Dermis microvascular lymphatic vessel endothelial cell (primary cell): ENCODE measurements around the gene REM1. TPM values are rescaled to one million over a fixed set of nuclear protein-coding genes. Genes with fewer than 3 reads are reported as not detected.
"Not testable (repeated sequence)": the region's sequence is repeated elsewhere in the genome, so short reads cannot be mapped to it uniquely, and the experiment has no call there.

Experiments
- DNase-seq, 2 donors: peaks; one replicate each; pipeline versions ENCODE4 v3.0.0 to v3.0.0-alpha.2; 2010; ENCODE audit warnings: low read depth in 2 of 2
- total RNA-seq: library from RNA; depleted of rRNA; stranded (reverse); fragments of >200 nt; gene quantifications from 2 replicates; pipeline ENCODE4 v1.2.1, GENCODE V29; 2014

The REM1 gene
- total RNA-seq, 1 donor from 2014 or later = not detected

DNA sequence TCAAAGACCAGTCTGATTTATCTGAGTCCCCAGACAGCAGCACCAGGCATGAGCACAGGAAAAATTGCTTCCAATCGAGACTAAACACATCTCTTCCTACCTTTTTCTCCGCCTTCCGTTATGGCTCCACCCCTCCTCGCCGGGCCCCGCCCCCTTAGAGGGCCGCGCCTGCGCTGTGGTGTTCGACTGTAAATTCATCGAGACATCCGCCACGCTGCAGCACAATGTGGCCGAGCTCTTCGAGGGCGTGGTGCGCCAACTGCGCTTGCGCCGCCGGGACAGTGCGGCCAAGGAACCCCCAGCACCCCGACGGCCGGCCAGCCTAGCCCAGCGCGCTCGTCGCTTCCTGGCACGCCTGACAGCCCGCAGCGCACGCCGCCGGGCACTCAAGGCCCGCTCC, 8.9 kb downstream of the REM1 start:
- peak in 1 of 2 donors; percentile 63 for DNase-seq

- DNase-seq = peak; percentile 71 to 74
Observed at GRCh38 chr20:31485450-31486339, 10.6 kb downstream of the REM1 start.

- no peak for DNase-seq
Observed at GRCh38 chr20:31488115-31488514, 13.0 kb downstream of the REM1 start.

DNA sequence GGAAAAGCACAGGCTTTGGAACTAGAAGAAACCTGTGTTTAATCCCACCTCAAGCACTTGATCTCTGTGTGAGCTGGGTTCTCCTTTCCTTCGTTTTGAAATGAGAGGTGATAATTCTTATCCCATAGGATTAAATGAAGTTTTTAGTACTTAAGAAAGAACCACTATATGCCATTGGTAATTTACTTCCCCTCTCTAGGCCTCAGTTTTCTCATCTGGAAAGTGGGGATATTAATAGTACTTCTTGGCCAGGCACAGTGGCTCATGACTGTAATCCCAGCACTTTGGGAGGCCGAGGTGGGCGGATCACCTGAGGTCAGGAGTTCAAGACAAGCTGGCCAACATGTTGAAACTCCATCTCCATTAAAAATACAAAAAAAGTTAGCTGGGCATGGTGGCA, 14.1 kb downstream of the REM1 start:
- DNase-seq = no peak

DNA sequence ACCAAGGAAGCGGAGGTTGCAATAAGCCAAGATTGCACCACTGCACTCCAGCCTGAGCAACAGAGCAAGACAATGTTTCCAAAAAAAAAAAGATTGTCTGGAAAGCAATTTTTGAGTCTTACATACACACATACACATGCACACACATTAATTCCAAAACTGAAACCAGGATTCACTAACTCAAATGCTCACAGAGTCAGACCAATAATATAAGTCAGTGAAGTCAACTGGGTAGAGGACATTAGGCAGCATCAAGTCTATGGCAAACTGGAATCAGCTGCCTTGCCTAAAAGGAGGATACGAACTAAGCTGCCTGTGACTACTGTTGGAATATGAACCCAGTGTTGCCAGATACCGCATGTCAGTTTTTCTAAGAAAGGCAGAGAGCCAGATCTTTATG, 15.7 kb downstream of the REM1 start:
- no peak for DNase-seq

DNA sequence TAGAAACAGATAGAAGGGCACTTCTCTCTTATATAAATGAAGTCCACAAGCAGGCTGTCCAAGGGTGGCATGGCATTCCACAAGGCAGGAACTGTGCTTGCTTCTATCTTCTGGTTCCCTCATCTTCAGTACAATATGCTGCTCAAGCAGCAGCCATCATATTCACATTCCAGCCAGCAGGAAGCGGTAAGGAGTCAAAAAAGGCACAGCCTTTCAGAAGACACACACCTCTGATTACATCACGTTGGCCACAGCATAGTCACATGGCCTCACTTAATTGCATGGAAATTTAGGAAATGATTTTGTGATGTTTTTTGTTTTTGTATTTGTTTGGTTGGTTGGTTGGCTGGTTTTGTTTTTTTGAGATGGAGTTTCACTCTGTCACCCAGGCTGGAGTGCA, 19.0 kb downstream of the REM1 start:
- no peak for DNase-seq

DNA sequence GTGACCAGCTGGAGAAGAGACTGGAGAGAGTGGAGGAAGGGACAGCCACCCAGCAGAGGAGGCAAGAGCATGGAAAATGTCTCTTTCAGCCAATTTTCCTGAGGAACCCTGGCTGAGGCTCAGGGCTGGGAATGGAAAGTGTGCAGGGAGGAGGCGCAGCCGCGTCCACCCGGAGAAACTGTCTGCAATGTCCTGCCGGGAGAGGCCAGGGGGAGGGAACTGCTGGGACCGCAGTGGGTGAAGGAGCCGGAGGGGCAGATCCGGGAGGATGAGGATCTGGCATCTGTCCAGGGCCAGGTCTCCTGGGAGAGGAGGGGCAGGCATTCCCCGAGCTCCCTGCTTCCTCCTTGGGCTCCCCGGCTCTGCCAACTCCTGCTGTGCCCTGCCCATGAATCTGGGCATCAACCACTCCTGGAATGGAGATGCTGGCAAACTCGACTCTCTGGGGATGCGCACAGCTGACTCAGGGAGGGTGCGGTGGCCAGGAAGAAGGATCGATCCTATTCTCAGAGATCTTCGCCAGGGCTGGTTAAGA, 21.7 kb downstream of the REM1 start:
- no peak for DNase-seq

DNA sequence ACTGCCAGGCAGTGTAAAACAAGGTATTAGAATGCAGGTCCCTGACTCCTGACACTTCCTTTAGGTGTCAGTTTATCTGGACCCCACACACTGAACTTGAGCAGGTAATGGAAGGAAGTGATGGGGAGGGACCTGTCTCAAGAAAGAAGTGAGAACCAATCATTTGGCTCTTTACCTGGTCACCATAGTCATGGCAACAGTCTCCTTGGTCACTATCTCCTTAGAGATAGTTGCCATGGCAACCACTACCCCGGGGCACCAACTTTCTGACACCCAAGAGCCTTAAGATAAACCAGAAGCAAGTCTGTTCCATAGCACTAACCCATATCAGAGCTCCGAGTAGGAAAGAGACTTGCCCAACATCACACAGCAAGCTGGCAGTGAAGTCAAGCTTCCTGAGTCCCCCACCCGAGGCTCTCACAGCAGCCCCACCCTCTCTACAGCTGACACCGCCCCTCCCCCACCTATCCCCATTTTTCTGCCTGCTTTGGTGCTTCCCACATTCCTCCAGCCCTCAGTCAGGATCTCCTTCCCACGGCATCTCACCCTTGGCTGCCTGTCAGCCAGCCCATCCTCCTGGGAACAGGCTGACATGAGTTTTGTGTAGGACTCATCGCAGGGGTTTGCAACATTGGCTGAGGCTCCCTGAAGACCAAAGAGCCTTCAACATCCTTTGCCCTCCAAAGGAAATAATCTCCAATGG, 22.9 kb downstream of the REM1 start:
- no peak for DNase-seq

DNA sequence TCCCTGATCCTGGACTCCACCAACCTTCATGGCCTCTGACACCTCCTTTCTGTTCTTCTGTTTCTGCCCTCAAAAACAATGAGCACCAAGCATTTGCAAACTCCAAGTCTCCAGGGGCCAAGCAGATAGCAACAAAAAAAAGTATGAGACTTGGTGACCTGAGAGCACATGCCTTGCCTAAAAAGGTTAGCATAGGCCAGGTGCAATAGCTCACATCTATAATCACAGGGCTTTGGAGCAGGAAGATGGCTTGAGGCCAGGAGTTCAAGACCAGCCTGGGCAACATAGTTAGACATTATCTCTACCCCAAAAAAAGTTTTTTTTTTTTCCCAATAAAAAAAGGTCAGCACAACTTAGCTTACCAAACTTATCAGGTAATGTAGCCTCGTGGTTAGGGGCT, 25.4 kb downstream of the REM1 start:
- DNase-seq = no peak

DNA sequence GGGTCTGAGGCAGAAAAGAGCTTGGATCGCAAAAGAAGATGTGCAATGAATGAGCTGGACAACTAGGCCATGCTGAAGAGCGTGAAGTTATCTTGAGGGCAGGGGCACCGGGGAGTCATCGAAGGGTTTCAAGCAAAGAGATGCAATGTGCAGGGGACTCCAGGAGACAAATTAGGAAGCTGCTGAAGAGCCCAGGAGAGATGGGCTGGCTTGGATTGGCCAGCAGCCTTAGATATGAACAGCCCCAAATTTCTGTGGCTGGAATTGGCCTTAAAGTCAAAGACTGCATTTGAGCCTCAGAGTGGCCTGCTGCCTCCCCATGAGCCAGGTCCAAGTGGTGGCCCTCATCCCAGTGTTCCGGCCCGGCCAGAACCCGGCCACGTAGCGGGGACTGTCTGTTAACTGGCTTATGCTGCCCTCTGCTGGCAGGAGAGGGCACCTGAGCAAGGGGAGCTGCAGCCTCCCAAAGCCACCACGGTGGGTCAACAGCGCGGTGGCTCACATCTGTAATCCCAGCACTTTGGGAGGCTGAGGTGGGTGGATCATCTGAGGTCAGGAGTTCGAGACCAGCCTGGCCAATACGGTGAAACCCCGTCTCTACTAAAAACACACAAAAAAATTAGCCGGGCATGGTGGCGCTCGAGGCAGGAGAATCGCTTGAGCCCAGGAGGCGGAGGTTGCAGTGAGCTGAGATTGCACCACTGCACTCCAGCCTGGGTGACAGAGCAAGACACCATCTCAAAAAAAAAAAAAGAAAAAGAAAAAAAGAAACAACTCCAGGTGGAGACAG, 28.0 kb downstream of the REM1 start:
- peak; percentile 43 to 73 for DNase-seq

GRCh38 chr20:31505903-31506302, 30.8 kb downstream of the REM1 start:
- no peak for DNase-seq

DNA sequence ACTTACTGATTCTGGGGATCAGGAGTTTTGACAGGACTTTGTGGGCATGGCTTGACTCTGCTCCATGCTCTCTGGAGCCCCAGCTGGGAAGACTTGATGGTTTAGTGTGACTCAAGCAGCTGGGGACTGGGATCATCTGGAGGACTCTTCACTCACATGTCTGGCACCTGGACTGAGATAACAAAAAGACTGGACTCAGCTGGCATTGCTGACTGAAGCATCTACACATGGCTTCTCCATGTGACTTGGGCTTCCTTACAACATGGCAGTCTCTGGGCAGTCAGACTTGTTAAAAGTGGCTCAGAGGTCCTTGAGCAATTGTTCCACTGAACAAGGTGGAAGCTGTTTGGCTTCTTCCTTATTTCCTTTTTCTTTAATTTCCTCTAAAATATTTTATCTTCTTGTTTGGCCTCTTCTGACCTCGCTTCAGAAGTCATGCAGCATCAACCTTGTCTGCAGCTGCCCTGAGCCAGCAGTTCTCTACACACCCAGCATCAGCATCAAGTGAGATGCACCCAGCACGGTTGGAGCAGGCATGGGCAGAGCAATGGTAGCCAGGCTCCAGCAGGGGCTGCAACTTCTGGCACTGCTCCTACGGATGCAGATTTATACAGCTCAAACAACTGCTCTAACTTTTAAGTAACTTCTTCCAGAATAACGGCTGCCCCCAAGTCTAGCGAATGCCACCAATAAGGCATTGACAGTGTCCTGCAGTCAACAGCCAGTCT, 33.6 kb downstream of the REM1 start:
- DNase-seq = no peak

- DNase-seq = peak; percentile 91 to 95
Observed at GRCh38 chr20:31514154-31515071, 39.3 kb downstream of the REM1 start, which contains the start of gene HM13. Gene HM13, plus strand, starts transcription at chr20:31514442. Its CDS starts 110 bp downstream, at chr20:31514552.

DNA sequence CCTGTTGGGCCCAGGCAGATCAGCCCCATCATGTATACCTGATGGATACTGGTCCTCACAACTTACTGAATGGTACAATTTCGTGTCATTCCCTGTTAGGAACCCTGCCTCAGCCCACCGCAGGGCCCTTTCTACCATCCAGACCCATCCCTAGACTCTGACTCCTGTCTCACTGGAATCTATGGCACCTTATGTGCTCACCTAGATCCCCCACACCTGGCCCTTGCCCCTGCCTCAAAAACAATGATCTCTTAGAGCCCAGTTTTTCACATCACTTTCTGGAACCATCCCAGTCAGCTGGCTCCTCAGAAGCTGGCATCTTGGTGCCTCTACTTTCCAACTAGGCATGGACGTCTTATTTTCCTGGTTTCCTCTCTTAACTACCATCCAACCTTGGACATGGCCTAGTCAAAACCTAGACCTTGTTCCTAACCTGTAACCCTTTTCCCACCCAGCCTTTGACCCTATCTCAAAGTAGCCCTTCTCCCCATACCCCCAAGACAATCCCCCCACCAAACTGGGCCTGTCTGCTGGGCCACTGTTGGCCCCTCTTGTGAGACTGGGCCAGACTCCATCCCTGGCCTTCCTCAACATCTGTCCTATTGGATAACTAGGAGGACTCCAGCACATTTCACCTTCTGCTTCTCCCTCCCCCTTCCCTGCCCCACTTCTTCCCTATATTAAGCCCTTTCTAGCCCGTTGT, 40.1 kb downstream of the REM1 start:
- DNase-seq = no peak

DNA sequence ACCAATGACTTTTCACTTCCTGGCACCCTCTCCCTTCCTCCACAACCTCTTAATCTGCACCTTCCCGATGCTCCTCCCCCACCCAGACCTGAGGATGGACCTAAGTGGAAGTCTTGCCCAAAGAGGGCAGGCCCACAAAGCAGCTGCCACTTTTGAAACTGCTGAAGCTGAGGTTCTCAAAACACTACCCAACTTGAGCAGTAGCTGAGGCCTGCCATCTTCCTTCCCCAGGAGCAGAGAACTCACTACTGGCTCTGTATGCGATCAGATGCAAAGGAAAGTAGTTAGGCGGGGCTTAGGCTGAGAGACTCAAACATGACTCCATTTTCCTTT, 40.7 kb downstream of the REM1 start:
- DNase-seq = no peak

- DNase-seq = no peak
Observed at GRCh38 chr20:31516166-31516565, 41.1 kb downstream of the REM1 start.

GRCh38 chr20:31516651-31517050, 41.6 kb downstream of the REM1 start:
- no peak for DNase-seq

GRCh38 chr20:31517373-31517772, 42.3 kb downstream of the REM1 start:
- DNase-seq = peak in 1 of 2 donors; percentile 70

GRCh38 chr20:31521267-31521666, 46.2 kb downstream of the REM1 start:
- DNase-seq = not testable (repeated sequence)
